Ectodermal cell (in vitro differentiated cells): Measurements from ENCODE around the gene RPS18.
"Not testable (repeated sequence)": the region's sequence is repeated elsewhere in the genome, so short reads cannot be mapped to it uniquely, and the experiment has no call there.

Experiments used
- H3K27ac ChIP-seq: 2 replicates; pipeline ENCODE4 v1.7.0; 2013; ENCODE audit warnings: mild to moderate bottlenecking, low read depth, low read length; ENCODE audit not compliant: insufficient read depth, poor library complexity, severe bottlenecking
- H3K27me3 ChIP-seq: 2 replicates; pipeline ENCODE4 v1.7.0; 2013; ENCODE audit warnings: mild to moderate bottlenecking, low read length; ENCODE audit not compliant: insufficient read depth, control insufficient read depth, poor library complexity, severe bottlenecking
- H3K36me3 ChIP-seq: one replicate; pipeline ENCODE4 v1.7.0; 2013; ENCODE audit warnings: low read length; ENCODE audit not compliant: control insufficient read depth, insufficient read depth
- H3K4me1 ChIP-seq: one replicate; pipeline ENCODE4 v1.7.0; 2013; ENCODE audit warnings: low read length; ENCODE audit not compliant: control insufficient read depth, insufficient read depth
- H3K4me3 ChIP-seq: 2 replicates; pipeline ENCODE4 v1.7.0; 2013; ENCODE audit warnings: low read depth, low read length, control low read depth; ENCODE audit not compliant: insufficient read depth
- H3K9me3 ChIP-seq: 2 replicates; pipeline ENCODE4 v1.7.0; 2013; ENCODE audit warnings: mild to moderate bottlenecking, low read length, moderate library complexity; ENCODE audit not compliant: control insufficient read depth
- WGBS, 2 experiments: methylation state at CpG; one replicate each; pipeline ENCODE4 v1.1.7; 2013; ENCODE audit warnings: missing lambda C conversion rate in 2 of 2; 5-methylcytosine and 5-hydroxymethylcytosine counted together

Gene RPS18

GRCh38 chr6:33272275-33273128 is 627 bp downstream of the RPS18 start:
- Histone ChIP-seq H3K36me3 (peaks cover 35% of the 10 kb centered on the region), H3K9me3 (no peaks in the 10 kb centered on the region), H3K27me3 (no peaks in the 10 kb centered on the region), H3K4me1 (peaks cover 26% of the 10 kb centered on the region), H3K27ac (peak overlapping the region; percentile 90), H3K4me3 (peak overlapping the region; percentile 99)
- 3% methylated on average over 18 to 19 of the region's 22 CpGs for WGBS, 2 experiments

- Histone ChIP-seq H3K27ac (no peak overlapping the region), H3K27me3 (no peaks in the 10 kb centered on the region), H3K9me3 (no peaks in the 10 kb centered on the region), H3K4me3 (peak overlapping the region; percentile 99), H3K36me3 (peaks cover 29% of the 10 kb centered on the region), H3K4me1 (peaks cover 26% of the 10 kb centered on the region)
- 69 to 77% methylated on average over 11 of the region's 11 CpGs for WGBS, 2 experiments
These were observed 1.5 kb downstream of the RPS18 start for GRCh38 chr6:33273129-33273923.

GRCh38 chr6:33273924-33274902 is 2.3 kb downstream of the RPS18 start:
- Histone ChIP-seq H3K27me3 (no peaks in the 10 kb centered on the region), H3K9me3 (no peaks in the 10 kb centered on the region), H3K36me3 (peaks cover 22% of the 10 kb centered on the region), H3K4me1 (peaks cover 26% of the 10 kb centered on the region), H3K4me3 (peak overlapping the region; percentile 9), H3K27ac (no peak overlapping the region)
- WGBS, 2 experiments: 86 to 90% methylated on average over 14 of the region's 14 CpGs

DNA sequence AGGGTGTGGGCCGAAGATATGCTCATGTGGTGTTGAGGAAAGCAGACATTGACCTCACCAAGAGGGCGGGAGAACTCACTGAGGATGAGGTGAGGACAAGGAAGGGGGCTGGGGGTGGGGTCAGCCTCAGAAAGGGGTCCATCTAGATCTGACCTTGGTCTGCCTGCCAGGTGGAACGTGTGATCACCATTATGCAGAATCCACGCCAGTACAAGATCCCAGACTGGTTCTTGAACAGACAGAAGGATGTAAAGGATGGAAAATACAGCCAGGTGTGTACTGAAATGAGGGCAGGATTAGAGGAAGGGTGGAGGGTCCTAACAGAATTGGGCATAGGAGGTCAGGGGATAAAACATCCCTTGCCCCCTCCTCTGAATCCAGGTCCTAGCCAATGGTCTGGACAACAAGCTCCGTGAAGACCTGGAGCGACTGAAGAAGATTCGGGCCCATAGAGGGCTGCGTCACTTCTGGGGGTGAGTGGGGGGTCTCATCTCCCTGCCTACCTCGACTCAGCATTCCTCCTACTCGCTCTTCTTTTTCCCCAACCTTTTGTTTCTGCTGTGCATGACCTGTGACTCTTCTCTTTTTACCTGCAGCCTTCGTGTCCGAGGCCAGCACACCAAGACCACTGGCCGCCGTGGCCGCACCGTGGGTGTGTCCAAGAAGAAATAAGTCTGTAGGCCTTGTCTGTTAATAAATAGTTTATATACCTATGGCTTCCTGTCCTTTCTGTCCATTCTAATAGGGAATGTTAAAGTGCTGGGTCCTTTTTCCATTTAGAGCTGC is 4.1 kb downstream of the RPS18 start:
- peak overlapping the region; percentile 56 for H3K4me3 ChIP-seq
- H3K4me1 ChIP-seq: peaks cover 26% of the 10 kb centered on the region
- not testable (repeated sequence) for H3K27ac ChIP-seq, H3K27me3 ChIP-seq, H3K9me3 ChIP-seq
- H3K36me3 ChIP-seq: peaks cover 19% of the 10 kb centered on the region
- WGBS, 2 experiments: 84% methylated on average over 15 to 16 of the region's 16 CpGs

- Histone ChIP-seq H3K27ac (peak overlapping the region; percentile 86), H3K4me1 (peaks cover 26% of the 10 kb centered on the region), H3K36me3 (peaks cover 21% of the 10 kb centered on the region), H3K27me3 (no peaks in the 10 kb centered on the region), H3K9me3 (no peaks in the 10 kb centered on the region), H3K4me3 (peak overlapping the region; percentile 56)
These were observed 4.6 kb downstream of the RPS18 start for GRCh38 chr6:33276581-33276863.

GRCh38 chr6:33276864-33277662 is 5.2 kb downstream of the RPS18 start, which contains the start of gene B3GALT4:
Gene B3GALT4 (plus strand): TSS chr6:33277123. CDS start chr6:33277420, 297 bp downstream.
- Histone ChIP-seq H3K9me3 (no peaks in the 10 kb centered on the region), H3K27me3 (no peaks in the 10 kb centered on the region), H3K27ac (peak within 1 kb of the TSS; percentile 86), H3K4me1 (peaks cover 26% of the 10 kb centered on the region), H3K36me3 (peaks cover 21% of the 10 kb centered on the region), H3K4me3 (peak within 1 kb of the TSS; percentile 56)
- WGBS, 2 experiments: 1% methylated on average over 80 of the region's 80 CpGs

DNA sequence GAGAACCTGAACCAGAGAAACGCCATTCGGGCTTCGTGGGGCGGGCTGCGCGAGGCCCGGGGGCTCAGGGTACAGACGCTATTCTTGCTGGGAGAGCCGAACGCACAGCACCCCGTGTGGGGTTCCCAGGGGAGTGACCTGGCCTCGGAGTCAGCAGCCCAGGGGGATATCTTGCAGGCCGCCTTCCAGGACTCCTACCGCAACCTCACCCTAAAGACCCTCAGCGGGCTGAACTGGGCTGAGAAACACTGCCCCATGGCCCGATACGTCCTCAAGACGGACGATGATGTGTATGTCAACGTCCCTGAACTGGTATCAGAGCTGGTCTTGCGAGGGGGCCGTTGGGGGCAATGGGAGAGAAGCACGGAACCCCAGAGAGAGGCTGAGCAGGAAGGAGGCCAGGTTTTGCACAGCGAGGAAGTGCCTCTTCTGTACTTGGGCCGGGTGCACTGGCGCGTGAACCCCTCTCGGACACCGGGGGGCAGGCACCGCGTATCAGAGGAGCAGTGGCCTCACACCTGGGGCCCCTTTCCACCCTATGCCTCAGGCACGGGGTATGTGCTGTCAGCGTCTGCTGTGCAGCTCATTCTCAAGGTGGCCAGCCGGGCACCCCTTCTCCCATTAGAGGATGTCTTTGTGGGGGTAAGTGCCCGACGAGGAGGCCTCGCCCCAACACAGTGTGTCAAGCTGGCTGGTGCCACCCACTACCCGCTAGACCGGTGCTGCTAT is 6.0 kb downstream of the RPS18 start:
- H3K27ac ChIP-seq: peak overlapping the region; percentile 86
- no peaks in the 10 kb centered on the region for H3K9me3 ChIP-seq
- H3K27me3 ChIP-seq: no peaks in the 10 kb centered on the region
- 56 to 59% methylated on average over 39 of the region's 39 CpGs for WGBS, 2 experiments
- H3K4me1 ChIP-seq: peaks cover 24% of the 10 kb centered on the region
- H3K36me3 ChIP-seq: peaks cover 21% of the 10 kb centered on the region
- H3K4me3 ChIP-seq: peak overlapping the region; percentile 56

- H3K9me3 ChIP-seq: no peaks in the 10 kb centered on the region
- WGBS, 2 experiments: 90 to 91% methylated on average over 9 of the region's 9 CpGs
- H3K4me1 ChIP-seq: peaks cover 18% of the 10 kb centered on the region
- H3K27me3 ChIP-seq: no peaks in the 10 kb centered on the region
- H3K36me3 ChIP-seq: peaks cover 18% of the 10 kb centered on the region
- H3K27ac ChIP-seq: no peak overlapping the region
- H3K4me3 ChIP-seq: no peak overlapping the region
These were observed 6.5 kb downstream of the RPS18 start for GRCh38 chr6:33278392-33278741.
